Colon (tissue), 2 donors: ENCODE data around the gene SSC4D.
"Not testable (repeated sequence)": the region's sequence is repeated elsewhere in the genome, so short reads cannot be mapped to it uniquely, and the experiment has no call there.

ENCODE experiments used
- FAIRE-seq: peaks from 2 replicates; lab custom pipeline; 2012; peaks lifted over from hg19 to GRCh38; lab: Jason Lieb, UNC
- donor health status: control.
- donor health status: control.

The SSC4D gene

GRCh38 chr7:76383089-76383944, 26.2 kb downstream of the SSC4D start:
- FAIRE-seq: no peak

GRCh38 chr7:76381814-76382213, 27.7 kb downstream of the SSC4D start:
- FAIRE-seq: no peak

GRCh38 chr7:76380623-76380966, 28.9 kb downstream of the SSC4D start:
- no peak for FAIRE-seq

GRCh38 chr7:76377186-76377918, 32.1 kb downstream of the SSC4D start:
- no peak for FAIRE-seq

- no peak for FAIRE-seq
Observed at GRCh38 chr7:76375251-76375650, 34.2 kb downstream of the SSC4D start.

GRCh38 chr7:76372984-76373833, 36.3 kb downstream of the SSC4D start:
- FAIRE-seq: no peak

GRCh38 chr7:76371396-76371795, 38.1 kb downstream of the SSC4D start:
- FAIRE-seq: no peak

GRCh38 chr7:76369018-76369417, 40.5 kb downstream of the SSC4D start:
- no peak for FAIRE-seq

- FAIRE-seq: no peak
Observed at GRCh38 chr7:76368190-76368589, 41.3 kb downstream of the SSC4D start.

- no peak for FAIRE-seq
Observed at GRCh38 chr7:76364198-76364584, 45.3 kb downstream of the SSC4D start.

GRCh38 chr7:76363754-76364153, 45.7 kb downstream of the SSC4D start:
- FAIRE-seq: not testable (repeated sequence)

- FAIRE-seq: no peak
Observed at GRCh38 chr7:76359978-76360638, 49.4 kb downstream of the SSC4D start.

- no peak for FAIRE-seq
Observed at GRCh38 chr7:76359111-76359977, 50.2 kb downstream of the SSC4D start.

- FAIRE-seq: no peak
Observed at GRCh38 chr7:76358481-76359110, 50.9 kb downstream of the SSC4D start, which contains the start of gene YWHAG. YWHAG (minus strand) TSS chr7:76358991; CDS start chr7:76358808, 183 bp downstream.

GRCh38 chr7:76358011-76358480, 51.5 kb downstream of the SSC4D start:
- no peak for FAIRE-seq

- FAIRE-seq: no peak
Observed at GRCh38 chr7:76357475-76358010, 52.0 kb downstream of the SSC4D start.

- FAIRE-seq: no peak
Observed at GRCh38 chr7:76356823-76357222, 52.7 kb downstream of the SSC4D start.

GRCh38 chr7:76356115-76356514, 53.4 kb downstream of the SSC4D start:
- FAIRE-seq: no peak

- FAIRE-seq: no peak
Observed at GRCh38 chr7:76354981-76355730, 54.3 kb downstream of the SSC4D start.
